Measurements from ENCODE around the gene TMEFF2. TPM values are rescaled to one million over a fixed set of nuclear protein-coding genes. Genes with fewer than 3 reads are reported as not detected.

TMEFF2 gene
- total RNA-seq (2014; rRNA removed; shearing (Covaris generic); ENCODE audit: low replicate concordance) = 2.2 and 3.0 TPM in 2 replicates

GRCh38 chr2:192194866-192195547 lies at the start of gene TMEFF2:
TSS of gene TMEFF2 (minus strand) at chr2:192194933. CDS start at chr2:192194524, 409 bp downstream.
- Histone ChIP-seq H3K9me3 (no peaks in the 10 kb centered on the region), H3K4me3 (peak within 1 kb of the TSS; percentile 62), H3K27me3 (peaks cover 17% of the 10 kb centered on the region), H3K36me3 (no peaks in the 10 kb centered on the region)
- peak; percentile 87 for DNase-seq

GRCh38 chr2:192243488-192243887 lies 48.8 kb upstream of the TMEFF2 start:
- Histone ChIP-seq H3K27me3 (no peaks in the 10 kb centered on the region), H3K4me3 (no peak overlapping the region), H3K36me3 (no peaks in the 10 kb centered on the region), H3K9me3 (peaks cover 2% of the 10 kb centered on the region; the same call in 1 of the 2 replicates)
- DNase-seq = no peak

- no peaks in the 10 kb centered on the region for H3K27me3 ChIP-seq
- H3K9me3 ChIP-seq = peaks cover 2% of the 10 kb centered on the region; the same call in 1 of the 2 replicates
- no peak for DNase-seq
- H3K36me3 ChIP-seq = no peaks in the 10 kb centered on the region
- no peak overlapping the region for H3K4me3 ChIP-seq
Measured at GRCh38 chr2:192236136-192236535, 41.4 kb upstream of the TMEFF2 start.

GRCh38 chr2:192230889-192231453 lies 36.2 kb upstream of the TMEFF2 start:
- Histone ChIP-seq H3K36me3 (no peaks in the 10 kb centered on the region), H3K27me3 (no peaks in the 10 kb centered on the region), H3K9me3 (peaks cover 2% of the 10 kb centered on the region; the same call in 1 of the 2 replicates), H3K4me3 (no peak overlapping the region)
- DNase-seq = no peak

GRCh38 chr2:192228685-192229084 lies 34.0 kb upstream of the TMEFF2 start:
- Histone ChIP-seq H3K9me3 (no peaks in the 10 kb centered on the region), H3K4me3 (no peak overlapping the region), H3K27me3 (no peaks in the 10 kb centered on the region), H3K36me3 (no peaks in the 10 kb centered on the region)
- no peak for DNase-seq

- DNase-seq = no peak
- no peak overlapping the region for H3K4me3 ChIP-seq
- H3K27me3 ChIP-seq = no peaks in the 10 kb centered on the region
- H3K36me3 ChIP-seq = no peaks in the 10 kb centered on the region
- no peaks in the 10 kb centered on the region for H3K9me3 ChIP-seq
Measured at GRCh38 chr2:192218970-192219369, 24.2 kb upstream of the TMEFF2 start.

- no peaks in the 10 kb centered on the region for H3K27me3 ChIP-seq
- H3K36me3 ChIP-seq = no peaks in the 10 kb centered on the region
- DNase-seq = no peak
Measured at GRCh38 chr2:192218377-192218776, 23.6 kb upstream of the TMEFF2 start.

GRCh38 chr2:192216336-192216735 lies 21.6 kb upstream of the TMEFF2 start:
- H3K27me3 ChIP-seq = no peaks in the 10 kb centered on the region
- no peaks in the 10 kb centered on the region for H3K36me3 ChIP-seq
- H3K9me3 ChIP-seq = no peaks in the 10 kb centered on the region; the same call in 1 of the 2 replicates
- DNase-seq = no peak
- no peak overlapping the region for H3K4me3 ChIP-seq

More at GRCh38 chr2:192218377-192218776, 23.6 kb upstream of the TMEFF2 start:
- no peaks in the 10 kb centered on the region for H3K9me3 ChIP-seq
- H3K4me3 ChIP-seq = no peak overlapping the region

GRCh38 chr2:192215096-192215877 lies 20.6 kb upstream of the TMEFF2 start:
- H3K36me3 ChIP-seq = no peaks in the 10 kb centered on the region
- no peak overlapping the region for H3K4me3 ChIP-seq
- no peaks in the 10 kb centered on the region; the same call in 1 of the 2 replicates for H3K9me3 ChIP-seq
- no peak for DNase-seq
- H3K27me3 ChIP-seq = no peaks in the 10 kb centered on the region

GRCh38 chr2:192208848-192209247 lies 14.1 kb upstream of the TMEFF2 start:
- Histone ChIP-seq H3K27me3 (no peaks in the 10 kb centered on the region), H3K4me3 (no peak overlapping the region), H3K9me3 (no peaks in the 10 kb centered on the region; the same call in 1 of the 2 replicates), H3K36me3 (no peaks in the 10 kb centered on the region)
- no peak for DNase-seq

GRCh38 chr2:192206399-192206798 lies 11.7 kb upstream of the TMEFF2 start:
- Histone ChIP-seq H3K27me3 (no peaks in the 10 kb centered on the region), H3K36me3 (no peaks in the 10 kb centered on the region), H3K4me3 (no peak overlapping the region), H3K9me3 (no peaks in the 10 kb centered on the region)
- no peak for DNase-seq

- DNase-seq = no peak
- H3K36me3 ChIP-seq = no peaks in the 10 kb centered on the region
- no peaks in the 10 kb centered on the region for H3K27me3 ChIP-seq
- H3K9me3 ChIP-seq = no peaks in the 10 kb centered on the region
- no peak overlapping the region for H3K4me3 ChIP-seq
Measured at GRCh38 chr2:192203876-192204275, 9.1 kb upstream of the TMEFF2 start.

GRCh38 chr2:192202373-192202772 lies 7.6 kb upstream of the TMEFF2 start:
- no peak for DNase-seq
- no peaks in the 10 kb centered on the region for H3K36me3 ChIP-seq
- no peaks in the 10 kb centered on the region for H3K27me3 ChIP-seq
- no peak overlapping the region for H3K4me3 ChIP-seq
- no peaks in the 10 kb centered on the region for H3K9me3 ChIP-seq

- no peaks in the 10 kb centered on the region for H3K36me3 ChIP-seq
- no peak overlapping the region for H3K4me3 ChIP-seq
- no peak for DNase-seq
- no peaks in the 10 kb centered on the region for H3K27me3 ChIP-seq
- no peaks in the 10 kb centered on the region for H3K9me3 ChIP-seq
Measured at GRCh38 chr2:192201116-192201515, 6.4 kb upstream of the TMEFF2 start.

GRCh38 chr2:192197357-192197756 lies 2.6 kb upstream of the TMEFF2 start:
- Histone ChIP-seq H3K9me3 (no peaks in the 10 kb centered on the region), H3K36me3 (no peaks in the 10 kb centered on the region), H3K4me3 (no peak overlapping the region), H3K27me3 (peaks cover 14% of the 10 kb centered on the region)
- no peak for DNase-seq

GRCh38 chr2:192196421-192197194 lies 1.9 kb upstream of the TMEFF2 start:
- H3K36me3 ChIP-seq = no peaks in the 10 kb centered on the region
- peak overlapping the region; percentile 62 for H3K4me3 ChIP-seq
- H3K27me3 ChIP-seq = peaks cover 17% of the 10 kb centered on the region
- no peak for DNase-seq
- no peaks in the 10 kb centered on the region for H3K9me3 ChIP-seq
